Neuronal stem cell (in vitro differentiated cells): ENCODE measurements around the gene C5orf24.
"Not testable (repeated sequence)": the region's sequence is repeated elsewhere in the genome, so short reads cannot be mapped to it uniquely, and the experiment has no call there.

Experiments used
- DNase-seq: peaks from one replicate; pipeline ENCODE4 v3.0.0-alpha.2; 2013; ENCODE audit warnings: low spot score
- H2AFZ ChIP-seq: one replicate; pipeline ENCODE4 v1.6.1; 2013; ENCODE audit warnings: mild to moderate bottlenecking, low read length, inconsistent platforms
- H2AK5ac ChIP-seq: 2 replicates; pipeline ENCODE4 v1.6.1; 2013; ENCODE audit warnings: low read depth, mild to moderate bottlenecking, inconsistent platforms, low read length, moderate library complexity, mixed read lengths
- H2BK120ac ChIP-seq: 2 replicates; pipeline ENCODE4 v1.6.1; 2013; ENCODE audit warnings: low read depth, mild to moderate bottlenecking, inconsistent platforms, low read length, moderate library complexity, mixed read lengths
- H2BK12ac ChIP-seq: one replicate; pipeline ENCODE4 v1.6.1; 2013; ENCODE audit warnings: low read length, inconsistent platforms
- H2BK15ac ChIP-seq: 2 replicates; pipeline ENCODE4 v1.6.1; 2013; ENCODE audit warnings: mild to moderate bottlenecking, low read length, inconsistent platforms, mixed read lengths
- H2BK5ac ChIP-seq: one replicate; pipeline ENCODE4 v1.6.1; 2013; ENCODE audit warnings: inconsistent platforms, mild to moderate bottlenecking, low read length, moderate library complexity
- H3K14ac ChIP-seq: one replicate; pipeline ENCODE4 v1.6.1; 2013; ENCODE audit warnings: low read length, inconsistent platforms
- H3K18ac ChIP-seq: 2 replicates; pipeline ENCODE4 v1.6.1; 2013; ENCODE audit warnings: low read length, inconsistent platforms
- H3K23ac ChIP-seq: 2 replicates; pipeline ENCODE4 v1.6.1; 2013; ENCODE audit warnings: low read depth, mild to moderate bottlenecking, mixed read lengths, low read length, inconsistent platforms; ENCODE audit not compliant: poor library complexity
- H3K27ac ChIP-seq: replicated peaks from 3 replicates; pipeline ENCODE4 v1.5.1; 2013; ENCODE audit warnings: low read length, inconsistent platforms
- H3K27me3 ChIP-seq, 3 experiments: 2 replicates each; pipeline ENCODE4 v1.6.1; 2013; ENCODE audit warnings: low read length in 3 of 3, mild to moderate bottlenecking in 2 of 3, inconsistent platforms in 1 of 3, low read depth in 1 of 3, mixed read lengths in 1 of 3, moderate library complexity in 1 of 3; ENCODE audit not compliant: control insufficient read depth in 3 of 3, insufficient read depth in 3 of 3
- H3K36me3 ChIP-seq, 2 donors: replicated peaks in 1 of 2; 2 replicates each; pipeline ENCODE4 v1.6.1; 2013; ENCODE audit warnings: low read length in 2 of 2; ENCODE audit not compliant: control insufficient read depth in 2 of 2, insufficient read depth in 2 of 2
- H3K4ac ChIP-seq: 2 replicates; pipeline ENCODE4 v1.6.1; 2013; ENCODE audit warnings: inconsistent platforms, mild to moderate bottlenecking, low read length, moderate library complexity
- H3K4me1 ChIP-seq, 2 donors: 1 replicate in 1 of 2; 2 replicates in 1 of 2; pipeline ENCODE4 v1.6.1; 2013; ENCODE audit warnings: low read length in 2 of 2, low read depth in 1 of 2; ENCODE audit not compliant: control insufficient read depth in 2 of 2, insufficient read depth in 1 of 2
- H3K4me2 ChIP-seq: one replicate; pipeline ENCODE4 v1.6.1; 2013; ENCODE audit warnings: mild to moderate bottlenecking, low read length, inconsistent platforms; ENCODE audit not compliant: insufficient read depth, poor library complexity, severe bottlenecking
- H3K4me3 ChIP-seq, 2 donors: 2 replicates each; pipeline ENCODE4 v1.5.1; 2013; ENCODE audit warnings: low read length in 2 of 2, mild to moderate bottlenecking in 2 of 2, inconsistent platforms in 1 of 2, moderate library complexity in 1 of 2
- H3K79me1 ChIP-seq: one replicate; pipeline ENCODE4 v1.6.1; 2013; ENCODE audit warnings: low read depth, mild to moderate bottlenecking, inconsistent platforms, low read length, moderate library complexity
- H3K9ac ChIP-seq: one replicate; pipeline ENCODE4 v1.6.1; 2013; ENCODE audit warnings: mild to moderate bottlenecking, low read depth, low read length, inconsistent platforms; ENCODE audit not compliant: poor library complexity
- H3K9me3 ChIP-seq, 2 donors: replicated peaks in 1 of 2; 2 replicates each; pipeline versions ENCODE3 to v1.6.1; 2013; ENCODE audit warnings: low read length in 2 of 2, mild to moderate bottlenecking in 2 of 2, inconsistent platforms in 1 of 2, low read depth in 1 of 2, mixed read lengths in 1 of 2, moderate library complexity in 1 of 2; ENCODE audit not compliant: control insufficient read depth in 2 of 2, insufficient read depth in 1 of 2
- H4K8ac ChIP-seq: one replicate; pipeline ENCODE4 v1.6.1; 2013; ENCODE audit warnings: low read depth, mild to moderate bottlenecking, inconsistent platforms, low read length, moderate library complexity
- H4K91ac ChIP-seq: one replicate; pipeline ENCODE4 v1.6.1; 2013; ENCODE audit warnings: low read length, low read depth, mild to moderate bottlenecking, inconsistent platforms; ENCODE audit not compliant: poor library complexity
- WGBS, 2 donors: extraction: QIAGEN DNeasy Blood & Tissue Kit; methylation state at CpG; one replicate each; pipeline ENCODE4 v1.1.7; 2013; ENCODE audit warnings: missing lambda C conversion rate in 2 of 2, mixed read lengths in 1 of 2; ENCODE audit not compliant: insufficient read length in 2 of 2, insufficient replicate concordance in 1 of 2; ENCODE audit errors: extremely low coverage in 2 of 2; 5-methylcytosine and 5-hydroxymethylcytosine counted together

C5orf24 gene

DNA sequence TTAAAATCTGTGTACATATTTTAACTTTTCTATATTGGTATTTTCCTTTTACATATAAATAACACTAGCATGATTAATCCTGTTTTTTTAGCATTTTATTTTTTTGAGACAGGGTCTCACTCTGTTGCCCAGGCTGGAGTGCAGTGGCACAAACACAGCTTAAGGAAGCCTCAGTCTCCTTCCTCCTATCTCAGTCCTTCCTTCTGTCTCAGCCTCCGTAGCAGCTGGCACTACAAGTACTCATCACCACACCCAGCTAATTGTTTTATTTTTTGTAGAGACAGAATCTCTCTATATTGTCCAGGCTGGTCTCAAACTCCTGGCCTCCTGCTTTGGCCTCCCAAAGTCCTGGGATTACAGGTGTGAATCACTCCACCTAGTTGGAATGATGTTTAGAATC is 1.5 kb upstream of the C5orf24 start:
- no CpG with 5 or more reads among the region's 1 CpG for WGBS, 2 donors
- Histone ChIP-seq H3K4me1 (peaks cover 0 to 2% of the 10 kb centered on the region in 2 donors), H4K91ac (no peak overlapping the region), H3K27me3 (no peaks in the 10 kb centered on the region), H3K18ac (no peak overlapping the region), H3K9me3 (peaks cover 4 to 5% of the 10 kb centered on the region in 2 donors), H4K8ac (no peak overlapping the region), H3K79me1 (no peaks in the 10 kb centered on the region), H3K36me3 (peaks cover 6 to 54% of the 10 kb centered on the region in 2 donors), H2AK5ac (no peak overlapping the region), H2AFZ (no peak overlapping the region), H3K4ac (no peak overlapping the region), H3K14ac (no peak overlapping the region), H2BK12ac (no peak overlapping the region), H2BK5ac (no peak overlapping the region), H2BK15ac (no peak overlapping the region), H3K9ac (no peak overlapping the region), H3K4me3 (no peak overlapping the region), H3K4me2 (no peak overlapping the region), H2BK120ac (no peak overlapping the region), H3K27ac (no peak overlapping the region), H3K23ac (no peak overlapping the region)
- DNase-seq, result no peak

DNA sequence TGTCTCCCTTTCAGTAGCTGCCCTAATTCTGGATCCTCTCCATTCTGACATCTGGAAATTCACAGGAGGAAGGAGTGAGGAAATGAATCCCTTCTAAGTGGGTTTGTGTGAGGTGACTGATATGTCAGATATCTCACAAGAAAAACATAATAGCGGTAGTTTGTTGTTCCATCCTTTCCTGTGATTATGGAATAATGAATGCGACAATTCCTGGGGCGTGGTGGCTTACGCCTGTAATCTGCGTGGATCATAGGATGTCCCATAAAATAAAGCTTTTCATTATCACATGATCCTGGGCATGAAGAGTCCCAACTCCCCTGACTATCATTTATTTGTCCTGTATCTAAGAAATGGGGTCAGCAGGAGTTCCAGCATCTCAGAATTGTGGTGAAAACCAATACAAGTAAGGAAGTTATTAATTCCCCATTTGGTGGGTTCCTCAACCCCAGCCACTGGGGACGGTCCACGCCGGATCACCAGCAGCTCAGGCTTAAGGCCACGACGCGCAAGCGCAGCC is 375 bp upstream of the C5orf24 start:
- no peak overlapping the region for H2AK5ac ChIP-seq
- no peak overlapping the region for H2BK12ac ChIP-seq
- peak overlapping the region; percentile 100 for H3K18ac ChIP-seq
- peak overlapping the region; percentile 91 for H2AFZ ChIP-seq
- no peak overlapping the region for H3K9ac ChIP-seq
- H3K23ac ChIP-seq, result peak overlapping the region; percentile 99
- no peak overlapping the region for H3K4ac ChIP-seq
- H3K4me2 ChIP-seq, result peak overlapping the region; percentile 49
- DNase-seq, result no peak
- H3K9me3 ChIP-seq, result peaks cover 2 to 3% of the 10 kb centered on the region in 2 donors
- H3K27me3 ChIP-seq, result no peaks in the 10 kb centered on the region
- no peak overlapping the region for H2BK5ac ChIP-seq
- no peak overlapping the region for H4K8ac ChIP-seq
- no peak overlapping the region for H4K91ac ChIP-seq
- WGBS, 2 donors, result no CpG with 5 or more reads among the region's 12 CpGs
- peaks cover 0 to 2% of the 10 kb centered on the region in 2 donors for H3K4me1 ChIP-seq
- H3K4me3 ChIP-seq, result peak overlapping the region; percentile 83 to 92
- H3K14ac ChIP-seq, result no peak overlapping the region
- no peak overlapping the region for H2BK15ac ChIP-seq
- H2BK120ac ChIP-seq, result no peak overlapping the region
- H3K79me1 ChIP-seq, result no peaks in the 10 kb centered on the region
- peak overlapping the region; percentile 98 for H3K27ac ChIP-seq
- peaks cover under 1 to 54% of the 10 kb centered on the region in 2 donors for H3K36me3 ChIP-seq

DNA sequence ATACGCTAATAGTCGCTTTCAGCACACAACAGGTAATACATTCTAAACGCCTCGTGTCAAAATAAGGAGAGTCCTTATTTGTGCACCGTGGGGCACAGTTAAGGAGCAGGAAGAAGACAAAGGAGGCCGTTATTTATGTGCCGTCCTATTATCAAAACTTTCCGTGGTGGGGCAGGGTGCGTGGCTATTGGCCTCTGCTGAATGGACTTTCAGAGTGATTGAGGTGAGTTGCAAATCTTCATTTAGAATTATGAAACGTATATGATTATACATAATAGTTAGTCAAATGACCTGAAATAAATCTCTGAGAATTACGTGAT is 833 bp downstream of the C5orf24 start:
- Histone ChIP-seq H2AK5ac (no peak overlapping the region), H3K27me3 (no peaks in the 10 kb centered on the region), H3K18ac (no peak overlapping the region), H3K36me3 (peaks cover 1 to 54% of the 10 kb centered on the region in 2 donors), H3K4ac (no peak overlapping the region), H2BK5ac (no peak overlapping the region), H3K4me3 (peak overlapping the region; percentile 83 to 92), H3K14ac (no peak overlapping the region), H3K4me1 (peaks cover 0 to 2% of the 10 kb centered on the region in 2 donors), H4K91ac (no peak overlapping the region), H4K8ac (no peak overlapping the region), H2AFZ (peak overlapping the region; percentile 91), H3K4me2 (peak overlapping the region; percentile 49), H3K27ac (peak overlapping the region; percentile 98), H3K23ac (no peak overlapping the region), H3K9me3 (no peaks in the 10 kb centered on the region), H2BK120ac (no peak overlapping the region), H2BK12ac (no peak overlapping the region), H2BK15ac (no peak overlapping the region), H3K9ac (peak overlapping the region; percentile 97), H3K79me1 (no peaks in the 10 kb centered on the region)
- DNase-seq, result no peak
- WGBS, 2 donors, result no CpG with 5 or more reads among the region's 11 CpGs

DNA sequence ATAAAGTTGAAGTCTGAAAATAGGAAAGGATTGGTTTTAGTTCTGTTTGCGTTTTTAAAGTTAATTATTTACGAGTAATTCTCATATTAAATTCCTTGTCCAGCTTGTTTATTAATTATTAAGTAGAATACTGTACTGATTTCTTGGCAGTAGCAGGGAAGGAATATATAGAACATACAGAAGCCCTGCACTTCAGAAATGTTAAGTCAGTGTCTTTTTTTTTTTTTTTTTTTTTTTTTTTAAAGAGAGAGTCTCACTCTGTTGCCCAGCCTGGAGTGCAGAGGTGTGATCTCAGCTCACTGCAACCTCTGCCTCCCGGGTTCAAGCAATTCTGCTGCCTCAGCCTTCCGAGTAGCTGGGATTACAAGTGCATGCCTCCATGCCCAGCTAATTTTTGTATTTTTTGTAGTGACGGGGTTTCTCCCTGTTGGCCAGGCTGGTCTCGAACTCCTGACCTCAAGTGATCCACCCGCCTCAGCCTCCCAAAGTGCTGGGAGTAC is 3.7 kb downstream of the C5orf24 start:
- not testable (repeated sequence) for H3K27me3 ChIP-seq, H2BK5ac ChIP-seq, H3K4me2 ChIP-seq, DNase-seq, H3K27ac ChIP-seq, H2AFZ ChIP-seq, H3K79me1 ChIP-seq, H3K14ac ChIP-seq, H2BK120ac ChIP-seq, H2BK15ac ChIP-seq, H4K8ac ChIP-seq, H3K4me1 ChIP-seq, H3K9me3 ChIP-seq, H3K9ac ChIP-seq, H4K91ac ChIP-seq, H3K4ac ChIP-seq, H3K18ac ChIP-seq, H3K4me3 ChIP-seq, H2BK12ac ChIP-seq, H3K23ac ChIP-seq, H2AK5ac ChIP-seq
- WGBS, 2 donors, result no CpG with 5 or more reads among the region's 7 CpGs
- peaks cover 4 to 71% of the 10 kb centered on the region in 2 donors for H3K36me3 ChIP-seq
